ENCODE data around the gene CFAP97.

GRCh38 chr4:185247151-185247550 is 43.4 kb upstream of the CFAP97 start:
- TF ChIP-seq EZH2 (IDR thresholded peaks at IDR 0.05; ENCODE audit: borderline replicate concordance, insufficient read depth, low read depth, low read length, poor library complexity, severe bottlenecking) (no peak), CTCF (IDR thresholded peaks at IDR 0.05) (no peak)
